ENCODE data around the gene ULK1. TPM values are rescaled to one million over a fixed set of nuclear protein-coding genes. Genes with fewer than 3 reads are reported as not detected.

The ULK1 gene
- 18.5 TPM for polyA plus RNA-seq (2013, experiment 1 of 2)
- 17.7 TPM for polyA plus RNA-seq (2013, experiment 2 of 2)

DNA sequence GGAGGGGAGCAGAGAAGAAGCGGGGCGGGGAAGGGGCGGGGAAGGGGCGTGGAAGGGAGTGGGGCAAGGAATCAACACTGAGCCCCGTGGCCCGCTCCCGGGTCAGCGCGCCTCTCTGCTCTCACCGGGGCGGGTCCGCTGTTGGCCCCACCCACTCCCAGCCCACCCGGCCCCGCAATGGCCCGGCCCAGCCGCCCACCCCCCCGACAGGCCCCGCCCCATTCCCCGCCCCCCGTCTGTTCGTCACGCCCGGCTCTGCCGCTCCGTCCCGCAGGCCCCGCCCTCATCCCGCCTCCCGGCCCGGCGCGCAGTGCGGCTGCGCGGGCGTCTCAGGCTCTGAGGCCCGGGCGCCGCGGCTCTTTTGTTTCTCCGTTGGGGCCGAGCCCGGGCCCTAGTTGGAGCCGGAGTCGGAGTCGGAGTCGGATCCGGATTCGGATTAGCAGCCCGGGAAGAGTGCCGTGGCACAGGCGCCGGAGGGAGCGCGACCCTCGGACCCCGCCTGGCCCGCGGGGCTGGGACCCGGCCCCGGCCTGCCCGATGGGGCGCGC, at the start of gene ULK1:
TSS of gene ULK1 (plus strand) at position 310 of the 548 bp plus-strand sequence. CDS start 380 bp downstream, outside the sequence.
- no peak within 1 kb of the TSS for H3K27ac ChIP-seq (ENCODE audit: low read length, poor library complexity, severe bottlenecking)
- peak within 1 kb of the TSS; percentile 75 for H4K91ac ChIP-seq (ENCODE audit: low read length)
- peak within 1 kb of the TSS; percentile 90 for H3K9ac ChIP-seq (ENCODE audit: low read length)
- H3K9me3 ChIP-seq (ENCODE audit: control insufficient read depth, low read length) = no peaks in the 10 kb centered on the region
- peak within 1 kb of the TSS; percentile 63 for H2AFZ ChIP-seq (ENCODE audit: low read depth, low read length)
- no peak within 1 kb of the TSS for H2AK5ac ChIP-seq (ENCODE audit: low read length, severe bottlenecking)
- H2BK12ac ChIP-seq (ENCODE audit: low read length in 2 of 2) = no peak within 1 kb of the TSS
- H3K4ac ChIP-seq (ENCODE audit: low read depth in 1 of 2, low read length in 2 of 2) = peak within 1 kb of the TSS in 1 of 2 experiments; percentile 91
- H3K4me1 ChIP-seq (ENCODE audit: control insufficient read depth, insufficient read depth, low read depth, low read length) = peaks cover 27% of the 10 kb centered on the region
- H3K4me3 ChIP-seq (ENCODE audit: insufficient read depth in 1 of 2, low read depth in 1 of 2, low read length in 2 of 2) = peak within 1 kb of the TSS; percentile 80 to 85
- peaks cover 13 to 23% of the 10 kb centered on the region in 2 experiments for H3K36me3 ChIP-seq (ENCODE audit: control insufficient read depth in 1 of 2, insufficient read depth in 2 of 2, low read depth in 1 of 2, low read length in 2 of 2)
- H3K23ac ChIP-seq (ENCODE audit: low read length in 2 of 2) = peak within 1 kb of the TSS in 1 of 2 experiments; percentile 9
- H2BK15ac ChIP-seq (ENCODE audit: low read depth, poor library complexity, severe bottlenecking) = peak within 1 kb of the TSS; percentile 28
- no peak within 1 kb of the TSS for H3K14ac ChIP-seq (ENCODE audit: low read length in 2 of 2)
- peaks cover 25% of the 10 kb centered on the region for H3K79me1 ChIP-seq (replicated peaks; ENCODE audit: low read length, poor library complexity, severe bottlenecking)
- peak within 1 kb of the TSS; percentile 14 for H4K8ac ChIP-seq (ENCODE audit: low read length)
- WGBS = 0% methylated on average over 29 of the region's 64 CpGs
- peak within 1 kb of the TSS; percentile 98 for H3K4me2 ChIP-seq (ENCODE audit: low read length, poor library complexity, severe bottlenecking)
- peaks cover 0 to 3% of the 10 kb centered on the region in 2 experiments for H3K27me3 ChIP-seq (ENCODE audit: control insufficient read depth in 1 of 2, insufficient read depth in 1 of 2, low read length in 2 of 2)
- peak; percentile 88 for DNase-seq
- peak within 1 kb of the TSS; percentile 61 for H2BK120ac ChIP-seq (ENCODE audit: low read depth, low read length)
- no peak within 1 kb of the TSS for H2BK5ac ChIP-seq (ENCODE audit: low read depth, low read length, poor library complexity, severe bottlenecking)
- peak within 1 kb of the TSS; percentile 69 to 98 for H3K18ac ChIP-seq (ENCODE audit: low read depth in 1 of 2, low read length in 2 of 2)

GRCh38 chr12:131844656-131845055, 49.8 kb upstream of the ULK1 start:
- H3K23ac ChIP-seq (ENCODE audit: low read length in 2 of 2) = no peak overlapping the region
- no peak overlapping the region for H3K9ac ChIP-seq (ENCODE audit: low read length)
- H3K27me3 ChIP-seq (ENCODE audit: control insufficient read depth in 1 of 2, insufficient read depth in 1 of 2, low read length in 2 of 2) = no peaks in the 10 kb centered on the region
- H3K4me1 ChIP-seq (ENCODE audit: control insufficient read depth, insufficient read depth, low read depth, low read length) = no peaks in the 10 kb centered on the region
- no peak overlapping the region for H4K91ac ChIP-seq (ENCODE audit: low read length)
- H2BK120ac ChIP-seq (ENCODE audit: low read depth, low read length) = no peak overlapping the region
- DNase-seq = no peak
- H3K4ac ChIP-seq (ENCODE audit: low read depth in 1 of 2, low read length in 2 of 2) = no peak overlapping the region
- H2AFZ ChIP-seq (ENCODE audit: low read depth, low read length) = no peak overlapping the region
- 88% methylated on average over 25 of the region's 25 CpGs for WGBS
- H2AK5ac ChIP-seq (ENCODE audit: low read length, severe bottlenecking) = no peak overlapping the region
- no peak overlapping the region for H3K4me2 ChIP-seq (ENCODE audit: low read length, poor library complexity, severe bottlenecking)
- H3K36me3 ChIP-seq (ENCODE audit: control insufficient read depth in 1 of 2, insufficient read depth in 2 of 2, low read depth in 1 of 2, low read length in 2 of 2) = peaks cover 8 to 27% of the 10 kb centered on the region in 2 experiments
- no peak overlapping the region for H2BK5ac ChIP-seq (ENCODE audit: low read depth, low read length, poor library complexity, severe bottlenecking)
- H3K4me3 ChIP-seq (ENCODE audit: insufficient read depth in 1 of 2, low read depth in 1 of 2, low read length in 2 of 2) = no peak overlapping the region
- H3K18ac ChIP-seq (ENCODE audit: low read depth in 1 of 2, low read length in 2 of 2) = no peak overlapping the region
- no peaks in the 10 kb centered on the region for H3K79me1 ChIP-seq (replicated peaks; ENCODE audit: low read length, poor library complexity, severe bottlenecking)
- H3K9me3 ChIP-seq (ENCODE audit: control insufficient read depth, low read length) = no peaks in the 10 kb centered on the region
- H3K14ac ChIP-seq (ENCODE audit: low read length in 2 of 2) = no peak overlapping the region
- no peak overlapping the region for H2BK12ac ChIP-seq (ENCODE audit: low read length in 2 of 2)
- H4K8ac ChIP-seq (ENCODE audit: low read length) = no peak overlapping the region
- H2BK15ac ChIP-seq (ENCODE audit: low read depth, poor library complexity, severe bottlenecking) = no peak overlapping the region
- H3K27ac ChIP-seq (ENCODE audit: low read length, poor library complexity, severe bottlenecking) = no peak overlapping the region

GRCh38 chr12:131845121-131845520, 49.3 kb upstream of the ULK1 start:
- Histone ChIP-seq H3K36me3 (ENCODE audit: control insufficient read depth in 1 of 2, insufficient read depth in 2 of 2, low read depth in 1 of 2, low read length in 2 of 2) (peaks cover 8 to 27% of the 10 kb centered on the region in 2 experiments), H3K23ac (ENCODE audit: low read length in 2 of 2) (no peak overlapping the region), H3K9ac (ENCODE audit: low read length) (no peak overlapping the region), H2BK12ac (ENCODE audit: low read length in 2 of 2) (no peak overlapping the region), H3K4me2 (ENCODE audit: low read length, poor library complexity, severe bottlenecking) (no peak overlapping the region), H3K4me3 (ENCODE audit: insufficient read depth in 1 of 2, low read depth in 1 of 2, low read length in 2 of 2) (no peak overlapping the region), H3K4me1 (ENCODE audit: control insufficient read depth, insufficient read depth, low read depth, low read length) (no peaks in the 10 kb centered on the region), H4K8ac (ENCODE audit: low read length) (no peak overlapping the region), H3K27me3 (ENCODE audit: control insufficient read depth in 1 of 2, insufficient read depth in 1 of 2, low read length in 2 of 2) (no peaks in the 10 kb centered on the region), H3K18ac (ENCODE audit: low read depth in 1 of 2, low read length in 2 of 2) (no peak overlapping the region), H3K14ac (ENCODE audit: low read length in 2 of 2) (no peak overlapping the region), H2BK5ac (ENCODE audit: low read depth, low read length, poor library complexity, severe bottlenecking) (no peak overlapping the region), H3K4ac (ENCODE audit: low read depth in 1 of 2, low read length in 2 of 2) (no peak overlapping the region), H4K91ac (ENCODE audit: low read length) (no peak overlapping the region), H3K9me3 (ENCODE audit: control insufficient read depth, low read length) (no peaks in the 10 kb centered on the region), H2BK15ac (ENCODE audit: low read depth, poor library complexity, severe bottlenecking) (no peak overlapping the region), H2BK120ac (ENCODE audit: low read depth, low read length) (no peak overlapping the region), H3K79me1 (replicated peaks; ENCODE audit: low read length, poor library complexity, severe bottlenecking) (no peaks in the 10 kb centered on the region), H3K27ac (ENCODE audit: low read length, poor library complexity, severe bottlenecking) (no peak overlapping the region), H2AFZ (ENCODE audit: low read depth, low read length) (no peak overlapping the region), H2AK5ac (ENCODE audit: low read length, severe bottlenecking) (no peak overlapping the region)
- WGBS = 97% methylated on average over 29 of the region's 29 CpGs
- DNase-seq = no peak

DNA sequence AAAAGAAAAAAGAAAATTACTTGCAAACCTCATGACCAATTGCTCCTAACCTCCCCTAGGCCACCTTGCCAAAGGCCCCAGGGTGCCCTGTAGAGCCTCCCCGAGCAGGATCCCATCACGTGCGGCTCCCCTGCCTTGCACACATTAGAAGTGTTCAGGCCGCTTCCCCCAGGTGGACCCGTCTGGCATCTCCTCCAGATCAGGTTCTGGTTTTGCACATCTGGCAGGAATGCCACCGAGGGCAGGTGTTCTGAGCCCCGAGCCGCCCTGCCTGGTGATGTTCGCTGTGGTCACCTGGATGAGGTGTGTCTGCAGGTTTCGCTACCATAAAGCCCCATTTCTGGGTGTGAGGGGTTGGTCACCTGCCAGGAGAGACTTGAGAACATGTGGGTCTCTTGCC, 47.0 kb upstream of the ULK1 start:
- Histone ChIP-seq H3K14ac (ENCODE audit: low read length in 2 of 2) (no peak overlapping the region), H4K91ac (ENCODE audit: low read length) (no peak overlapping the region), H3K18ac (ENCODE audit: low read depth in 1 of 2, low read length in 2 of 2) (no peak overlapping the region), H2BK15ac (ENCODE audit: low read depth, poor library complexity, severe bottlenecking) (no peak overlapping the region), H3K4me3 (ENCODE audit: insufficient read depth in 1 of 2, low read depth in 1 of 2, low read length in 2 of 2) (no peak overlapping the region), H3K79me1 (replicated peaks; ENCODE audit: low read length, poor library complexity, severe bottlenecking) (no peaks in the 10 kb centered on the region), H2AFZ (ENCODE audit: low read depth, low read length) (no peak overlapping the region), H3K27me3 (ENCODE audit: control insufficient read depth in 1 of 2, insufficient read depth in 1 of 2, low read length in 2 of 2) (no peaks in the 10 kb centered on the region), H4K8ac (ENCODE audit: low read length) (no peak overlapping the region), H2BK12ac (ENCODE audit: low read length in 2 of 2) (no peak overlapping the region), H3K27ac (ENCODE audit: low read length, poor library complexity, severe bottlenecking) (no peak overlapping the region), H3K4ac (ENCODE audit: low read depth in 1 of 2, low read length in 2 of 2) (no peak overlapping the region), H3K9me3 (ENCODE audit: control insufficient read depth, low read length) (no peaks in the 10 kb centered on the region), H3K4me2 (ENCODE audit: low read length, poor library complexity, severe bottlenecking) (no peak overlapping the region), H2BK5ac (ENCODE audit: low read depth, low read length, poor library complexity, severe bottlenecking) (no peak overlapping the region), H3K36me3 (ENCODE audit: control insufficient read depth in 1 of 2, insufficient read depth in 2 of 2, low read depth in 1 of 2, low read length in 2 of 2) (peaks cover 0 to 13% of the 10 kb centered on the region in 2 experiments), H2AK5ac (ENCODE audit: low read length, severe bottlenecking) (no peak overlapping the region), H3K4me1 (ENCODE audit: control insufficient read depth, insufficient read depth, low read depth, low read length) (peaks cover 3% of the 10 kb centered on the region), H3K23ac (ENCODE audit: low read length in 2 of 2) (no peak overlapping the region), H2BK120ac (ENCODE audit: low read depth, low read length) (no peak overlapping the region), H3K9ac (ENCODE audit: low read length) (no peak overlapping the region)
- no peak for DNase-seq
- 92% methylated on average over 9 of the region's 10 CpGs for WGBS

Measured in mesenchymal stem cell (in vitro differentiated cells and primary cell).